B cell (primary cell): ENCODE measurements around the gene NUDT14. TPM values are rescaled to one million over a fixed set of nuclear protein-coding genes. Genes with fewer than 3 reads are reported as not detected.

ENCODE experiments used
- ATAC-seq: fragments of 200-7000 bp; cut with Tn5 transposase; one replicate; pipeline ENCODE4 v1.10.0; 2021; ENCODE audit warnings: low read depth, mild to moderate bottlenecking, moderate number of reproducible peaks, moderate library complexity
- CTCF ChIA-PET: fragments of 350-600 bp; sonication (Branson Sonifier 250); formaldehyde crosslinking; loops from one replicate; lab custom pipeline; 2021; ENCODE audit warnings: antibody characterized with exemption, inconsistent platforms; lab: Charles Lee
- POLR2A ChIA-PET: fragments of 350-600 bp; sonication (Branson Sonifier 250); formaldehyde crosslinking; loops from one replicate; lab custom pipeline; 2021; ENCODE audit warnings: antibody characterized with exemption; lab: Charles Lee
- DNase-seq: peaks from one replicate; pipeline ENCODE4 v3.0.0; 2013
- H2AFZ ChIP-seq: 2 replicates; pipeline ENCODE4 v1.6.1; 2012; ENCODE audit warnings: mild to moderate bottlenecking, low read depth, low read length; ENCODE audit not compliant: insufficient read depth, poor library complexity, severe bottlenecking
- H3K27ac ChIP-seq, 2 donors: 1 replicate in 1 of 2; 2 replicates in 1 of 2; pipeline ENCODE4 v1.5.1; 2012 to 2013; ENCODE audit warnings: low read length in 2 of 2, mild to moderate bottlenecking in 2 of 2, moderate library complexity in 1 of 2
- H3K27me3 ChIP-seq, 4 experiments: fragments of 200-600 bp in 1 of 4; sonication (generic) in 1 of 4; replicated peaks in 1 of 4; 1 replicate in 2 of 4; 2 replicates in 2 of 4; pipeline versions ENCODE4 v1.6.1 to v1.7.0; 2013 to 2016; ENCODE audit warnings: low read length in 3 of 4, mild to moderate bottlenecking in 2 of 4, mixed read lengths in 1 of 4, moderate library complexity in 1 of 4; ENCODE audit not compliant: insufficient read depth in 4 of 4, control insufficient read depth in 3 of 4; ENCODE audit errors: control extremely low read depth in 1 of 4
- H3K36me3 ChIP-seq, 2 experiments: replicated peaks in 1 of 2; 1 replicate in 1 of 2; 2 replicates in 1 of 2; pipeline versions ENCODE4 v1.6.1 to v1.7.1; 2013; ENCODE audit warnings: low read length in 1 of 2; ENCODE audit not compliant: insufficient read depth in 2 of 2, control insufficient read depth in 1 of 2; ENCODE audit errors: control extremely low read depth in 1 of 2, extremely low read depth in 1 of 2
- H3K4me1 ChIP-seq, 2 donors: fragments of 200-600 bp in 1 of 2; sonication (generic) in 1 of 2; 1 replicate in 1 of 2; 2 replicates in 1 of 2; pipeline versions ENCODE4 v1.5.1 to v1.6.1; 2013 to 2017; ENCODE audit warnings: low read length in 2 of 2; ENCODE audit not compliant: control insufficient read depth in 2 of 2, insufficient read depth in 2 of 2
- H3K4me2 ChIP-seq: replicated peaks from 2 replicates; pipeline ENCODE3; 2012; ENCODE audit warnings: mild to moderate bottlenecking, low read depth, low read length; ENCODE audit not compliant: poor library complexity, severe bottlenecking
- H3K4me3 ChIP-seq, 5 experiments: fragments of 200-600 bp in 1 of 5; sonication (generic) in 1 of 5; 1 replicate in 3 of 5; 2 replicates in 2 of 5; pipeline versions ENCODE4 v1.5.1 to v1.7.0; 2011 to 2016; ENCODE audit warnings: low read length in 4 of 5, mild to moderate bottlenecking in 4 of 5, low read depth in 2 of 5, control low read depth in 1 of 5, moderate library complexity in 1 of 5; ENCODE audit not compliant: insufficient read depth in 1 of 5; ENCODE audit errors: control extremely low read depth in 1 of 5, extremely low read depth in 1 of 5
- H3K79me2 ChIP-seq: fragments of 200-600 bp; sonication (generic); one replicate; pipeline ENCODE4 v1.6.0; 2016; ENCODE audit warnings: low read length; ENCODE audit not compliant: control insufficient read depth, insufficient read depth
- H3K9ac ChIP-seq: fragments of 200-600 bp; sonication (generic); 2 replicates; pipeline ENCODE4 v1.6.1; 2017; ENCODE audit warnings: mild to moderate bottlenecking, low read length, moderate library complexity
- H3K9me3 ChIP-seq, 3 donors: one replicate each; pipeline versions ENCODE4 v1.6.1 to v1.7.1; 2013; ENCODE audit warnings: low read length in 2 of 3; ENCODE audit not compliant: control insufficient read depth in 2 of 3, insufficient read depth in 1 of 3; ENCODE audit errors: control extremely low read depth in 1 of 3
- H4K20me1 ChIP-seq: 2 replicates; pipeline ENCODE4 v1.6.0; 2012; ENCODE audit warnings: mild to moderate bottlenecking, low read length; ENCODE audit not compliant: insufficient read depth, control insufficient read depth, poor library complexity, severe bottlenecking
- H3K27ac Mint-ChIP-seq: one replicate; pipeline ENCODE4 v1.8.0; 2021; ENCODE audit warnings: mixed read lengths
- H3K27me3 Mint-ChIP-seq: one replicate; pipeline ENCODE4 v1.8.0; 2021; ENCODE audit warnings: mixed read lengths
- H3K4me1 Mint-ChIP-seq: one replicate; pipeline ENCODE4 v1.8.0; 2021; ENCODE audit warnings: mixed read lengths
- H3K4me3 Mint-ChIP-seq: one replicate; pipeline ENCODE4 v1.8.0; 2021; ENCODE audit warnings: mixed read lengths
- H3K9me3 Mint-ChIP-seq: one replicate; pipeline ENCODE4 v1.8.0; 2022; ENCODE audit warnings: mixed read lengths; ENCODE audit not compliant: insufficient read depth
- EZH2 ChIP-seq: IDR thresholded peaks from 2 replicates; pipeline ENCODE4 v1.6.1; 2012; ENCODE audit warnings: borderline replicate concordance, low read depth, mild to moderate bottlenecking, moderate library complexity, low read length; ENCODE audit not compliant: insufficient read depth, poor library complexity, severe bottlenecking
- WGBS: methylation state at CpG from one replicate; pipeline ENCODE4 v1.1.5; 2013; ENCODE audit warnings: missing lambda C conversion rate; ENCODE audit not compliant: insufficient coverage; 5-methylcytosine and 5-hydroxymethylcytosine counted together
- intact Hi-C: fragments of 100-400 bp; cut with micrococcal nuclease; formaldehyde crosslinking; loops from one replicate; pipeline ENCODE4 v1.10.0; 2022
- polyA plus RNA-seq: library from polyadenylated mRNA; depleted of rRNA; stranded (reverse); fragments of >200 nt; gene quantifications from 2 replicates; pipeline ENCODE4 v1.2.3, GENCODE V29; 2012
- total RNA-seq, 2 donors: library from RNA; stranded (reverse); fragments of 120-200 nt in 1 of 2; gene quantifications; 1 replicate in 1 of 2; 2 replicates in 1 of 2; pipeline versions ENCODE4 v1.2.3 to v1.2.4, GENCODE V29; 2013 to 2022
- TF ChIP-seq, protein P1 (sequence below): fragments of 200-600 bp; IDR thresholded peaks from one replicate; pipeline ENCODE4 v1.8.0; 2022; ENCODE audit warnings: antibody characterized with exemption, mild to moderate bottlenecking

Gene NUDT14
- total and polyA plus RNA-seq, 2 donors (not counting 1 experiment from before 2014, with no cell fraction given), result 17.4 to 31.6 TPM

DNA sequence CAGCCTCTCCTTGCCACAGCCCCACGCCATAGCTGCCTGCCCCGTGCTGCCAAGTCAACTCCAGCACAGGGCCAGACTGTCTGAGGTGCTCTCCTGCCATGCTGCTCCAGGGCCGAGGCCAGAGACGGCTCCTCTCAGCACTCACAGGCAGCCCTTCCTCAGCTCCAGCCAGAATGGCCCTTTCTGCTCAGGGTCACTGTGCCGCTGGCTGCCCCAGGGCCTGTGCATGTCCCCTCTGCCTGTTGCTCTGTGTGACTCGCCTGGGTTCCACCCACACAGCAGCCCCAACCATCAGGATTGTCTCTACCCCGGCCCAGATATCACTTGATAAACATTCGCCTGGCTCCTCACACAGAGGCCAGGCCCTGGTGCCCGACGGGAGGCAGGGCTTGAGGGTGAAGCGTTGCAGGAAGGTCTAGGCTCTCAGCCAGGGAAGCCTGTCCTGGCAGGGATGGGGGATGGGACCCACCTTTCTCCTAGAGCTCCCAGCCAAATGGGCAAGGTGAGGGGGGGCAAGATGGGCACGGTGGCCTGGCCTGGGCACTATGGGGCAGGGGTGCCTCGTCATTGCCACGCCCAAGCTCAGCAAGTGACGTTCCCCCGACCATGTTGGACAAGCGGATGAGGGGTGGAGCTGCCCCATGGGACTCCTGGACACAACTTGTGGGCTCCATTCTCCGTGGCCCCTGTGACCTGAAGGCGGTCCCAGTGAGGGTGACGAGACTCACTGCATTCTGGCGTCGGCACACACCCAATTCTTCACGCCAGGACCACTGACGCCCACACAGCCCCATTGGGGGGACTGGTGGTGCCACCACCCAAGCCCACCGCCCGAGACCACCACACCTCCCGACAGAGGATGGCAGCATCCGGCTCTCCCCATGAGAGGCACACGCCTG, 39.8 kb upstream of the NUDT14 start:
- Mint-ChIP-seq H3K4me1 (no peaks in the 10 kb centered on the region), H3K27ac (no peak overlapping the region), H3K4me3 (no peak overlapping the region), H3K9me3 (no peaks in the 10 kb centered on the region), H3K27me3 (no peaks in the 10 kb centered on the region)
- no peak overlapping the region for H3K4me2 ChIP-seq
- 97% methylated on average over 26 of the region's 29 CpGs for WGBS
- H4K20me1 ChIP-seq, result peaks cover 9% of the 10 kb centered on the region
- H3K27ac ChIP-seq, result no peak overlapping the region
- CTCF ChIA-PET, result no interaction called here
- intact Hi-C loops, result no loop called here
- H3K9me3 ChIP-seq, result peaks cover 0 to 4% (median 0%) of the 10 kb centered on the region in 3 donors
- no peak overlapping the region for H2AFZ ChIP-seq
- DNase-seq (no peak), ATAC-seq (no peak)
- no peaks in the 10 kb centered on the region for H3K27me3 ChIP-seq
- TF ChIP-seq, protein P1, sequence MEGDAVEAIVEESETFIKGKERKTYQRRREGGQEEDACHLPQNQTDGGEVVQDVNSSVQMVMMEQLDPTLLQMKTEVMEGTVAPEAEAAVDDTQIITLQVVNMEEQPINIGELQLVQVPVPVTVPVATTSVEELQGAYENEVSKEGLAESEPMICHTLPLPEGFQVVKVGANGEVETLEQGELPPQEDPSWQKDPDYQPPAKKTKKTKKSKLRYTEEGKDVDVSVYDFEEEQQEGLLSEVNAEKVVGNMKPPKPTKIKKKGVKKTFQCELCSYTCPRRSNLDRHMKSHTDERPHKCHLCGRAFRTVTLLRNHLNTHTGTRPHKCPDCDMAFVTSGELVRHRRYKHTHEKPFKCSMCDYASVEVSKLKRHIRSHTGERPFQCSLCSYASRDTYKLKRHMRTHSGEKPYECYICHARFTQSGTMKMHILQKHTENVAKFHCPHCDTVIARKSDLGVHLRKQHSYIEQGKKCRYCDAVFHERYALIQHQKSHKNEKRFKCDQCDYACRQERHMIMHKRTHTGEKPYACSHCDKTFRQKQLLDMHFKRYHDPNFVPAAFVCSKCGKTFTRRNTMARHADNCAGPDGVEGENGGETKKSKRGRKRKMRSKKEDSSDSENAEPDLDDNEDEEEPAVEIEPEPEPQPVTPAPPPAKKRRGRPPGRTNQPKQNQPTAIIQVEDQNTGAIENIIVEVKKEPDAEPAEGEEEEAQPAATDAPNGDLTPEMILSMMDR, result no peak
- no peak for TF ChIP-seq EZH2
- H3K9ac ChIP-seq, result no peak overlapping the region
- POLR2A ChIA-PET, result no interaction called here
- H3K79me2 ChIP-seq, result peaks cover 5% of the 10 kb centered on the region
- peaks cover 0 to 42% of the 10 kb centered on the region in 2 experiments for H3K36me3 ChIP-seq
- no peak overlapping the region for H3K4me3 ChIP-seq
- no peaks in the 10 kb centered on the region for H3K4me1 ChIP-seq

DNA sequence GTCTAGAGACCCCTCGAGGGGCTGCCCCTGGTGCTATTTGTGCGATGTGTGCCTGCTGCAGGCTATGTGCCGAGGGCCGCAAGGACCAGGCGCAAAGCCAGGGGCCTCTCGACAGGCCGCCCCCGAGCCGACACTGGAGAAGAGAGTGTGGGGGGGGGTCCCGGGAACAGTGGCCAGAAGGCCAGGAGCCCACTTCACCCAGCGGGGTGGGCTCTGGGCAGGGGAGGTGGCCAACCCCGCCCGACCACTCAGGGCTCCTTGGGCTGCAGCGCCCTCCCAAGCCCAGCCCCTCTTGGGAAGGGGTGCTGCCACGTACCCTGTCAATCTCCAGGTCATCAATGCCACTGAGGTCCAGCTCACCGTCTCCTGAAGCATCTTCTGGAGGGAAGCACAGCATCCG, 38.6 kb upstream of the NUDT14 start:
- 99% methylated on average over 17 of the region's 17 CpGs for WGBS

More for the DNA sequence above, 38.6 kb upstream of the NUDT14 start:
- ATAC-seq (no peak), DNase-seq (no peak)
- H2AFZ ChIP-seq, result no peak overlapping the region
- H3K36me3 ChIP-seq, result peaks cover 2 to 41% of the 10 kb centered on the region in 2 experiments
- ChIA-PET CTCF (no interaction called here), POLR2A (no interaction called here)
- H3K27me3 ChIP-seq, result no peaks in the 10 kb centered on the region
- H3K27me3 Mint-ChIP-seq, result no peaks in the 10 kb centered on the region
- H3K79me2 ChIP-seq, result peaks cover 8% of the 10 kb centered on the region
- H3K4me1 Mint-ChIP-seq, result no peaks in the 10 kb centered on the region
- H3K9ac ChIP-seq, result no peak overlapping the region
- peaks cover 0 to 7% (median 0%) of the 10 kb centered on the region in 3 donors for H3K9me3 ChIP-seq
- H4K20me1 ChIP-seq, result peaks cover 12% of the 10 kb centered on the region
- no peak overlapping the region for H3K4me2 ChIP-seq
- H3K4me3 Mint-ChIP-seq, result no peak overlapping the region
- H3K9me3 Mint-ChIP-seq, result no peaks in the 10 kb centered on the region
- no peak for TF ChIP-seq EZH2
- TF ChIP-seq, protein P1, result no peak
- no peak overlapping the region for H3K27ac ChIP-seq
- no peak overlapping the region for H3K27ac Mint-ChIP-seq
- no peak overlapping the region for H3K4me3 ChIP-seq
- no peaks in the 10 kb centered on the region for H3K4me1 ChIP-seq
- intact Hi-C loops, result no loop called here
